ENCODE measurements around the gene RBP3.
"Not testable (repeated sequence)": the region's sequence is repeated elsewhere in the genome, so short reads cannot be mapped to it uniquely, and the experiment has no call there.

The RBP3 gene

DNA sequence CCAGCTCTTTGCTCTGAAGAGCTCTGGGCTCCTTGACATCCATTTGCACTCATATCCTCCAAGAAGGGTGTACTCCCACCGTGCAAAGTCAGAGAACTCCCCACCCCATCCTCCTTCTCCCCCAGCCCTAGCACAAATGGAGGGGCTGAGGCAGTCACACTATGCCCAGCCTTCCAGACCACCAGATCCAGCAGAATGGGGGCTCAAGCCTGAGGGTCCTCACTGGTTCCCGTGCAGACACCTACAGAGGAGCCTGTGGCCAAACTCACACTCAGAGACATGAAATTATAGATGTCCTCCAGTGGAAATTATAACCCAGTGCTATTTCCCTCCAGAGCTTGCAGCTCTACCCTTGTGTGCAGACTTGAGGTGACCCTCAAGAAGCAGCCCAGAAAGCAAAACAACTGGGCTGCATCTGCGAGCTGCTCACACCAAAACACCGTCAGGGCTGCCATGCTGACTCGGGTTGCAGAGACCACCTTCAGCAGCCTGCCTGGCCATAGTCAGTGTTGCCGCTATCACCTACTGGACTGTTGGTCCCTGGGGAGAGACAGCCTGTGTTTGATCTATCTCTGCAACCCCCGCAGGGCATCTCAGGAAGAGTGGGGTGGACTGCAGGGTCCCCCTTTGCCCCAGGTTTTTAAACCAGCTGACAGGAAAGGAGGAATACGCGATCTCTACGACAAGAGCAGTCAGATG is 28.5 kb downstream of the RBP3 start:
- DNase-seq = no peak

DNA sequence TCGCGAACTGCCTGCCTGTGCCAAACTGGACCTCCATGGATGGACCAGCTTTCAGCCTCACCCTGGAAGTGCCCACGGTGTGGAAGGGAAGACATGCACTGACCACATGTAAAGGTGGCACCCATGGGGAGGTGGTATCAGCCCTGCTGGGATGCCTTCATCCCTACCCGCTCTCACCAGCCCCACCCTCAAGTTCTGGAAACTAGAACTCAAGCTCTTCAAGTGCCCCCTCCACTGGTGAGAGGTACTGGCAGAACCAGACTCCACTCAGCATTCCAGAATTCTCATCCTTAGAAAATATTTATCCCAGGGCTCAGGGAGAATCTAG is 30.0 kb downstream of the RBP3 start:
- DNase-seq = no peak

GRCh38 chr10:47378606-47379444 is 30.7 kb downstream of the RBP3 start:
- no peak for DNase-seq

- no peak for DNase-seq
Observed at GRCh38 chr10:47379445-47379785, 31.3 kb downstream of the RBP3 start.

DNA sequence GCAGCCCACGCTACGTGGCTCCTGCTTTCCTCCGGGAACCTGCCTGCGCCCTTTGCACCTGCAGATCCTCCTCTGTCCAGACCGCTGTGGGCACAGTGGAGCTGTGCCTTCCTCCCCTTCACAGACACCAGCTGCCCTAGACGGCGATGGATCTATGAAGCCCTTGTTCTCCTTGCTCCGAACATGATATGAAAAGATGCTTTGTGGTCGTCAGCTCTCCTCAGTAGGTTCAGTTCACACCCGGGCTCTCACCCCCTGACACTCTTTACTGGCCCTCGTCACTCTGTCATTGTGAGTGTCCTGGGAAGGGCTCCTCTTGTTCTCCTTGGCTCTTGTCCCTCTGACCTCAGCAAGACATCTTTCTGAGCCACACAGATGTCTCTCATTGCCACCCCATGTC is 31.7 kb downstream of the RBP3 start:
- DNase-seq = no peak

GRCh38 chr10:47380341-47381102 is 32.4 kb downstream of the RBP3 start:
- no peak for DNase-seq

DNA sequence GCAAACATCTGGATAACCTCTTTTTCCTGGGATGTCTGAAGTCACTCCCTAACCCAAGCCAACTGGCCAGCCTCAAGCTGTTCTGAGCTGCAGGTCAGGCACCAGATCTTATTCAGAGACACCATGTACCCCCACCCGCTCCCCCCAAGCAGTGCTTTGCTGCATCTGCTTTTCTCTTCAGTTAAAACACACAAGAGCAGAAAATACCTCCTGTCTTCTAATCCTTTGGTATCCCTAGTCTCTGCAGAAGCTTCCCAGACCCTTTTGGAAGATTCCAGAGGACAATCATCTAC is 32.9 kb downstream of the RBP3 start:
- DNase-seq = no peak

DNA sequence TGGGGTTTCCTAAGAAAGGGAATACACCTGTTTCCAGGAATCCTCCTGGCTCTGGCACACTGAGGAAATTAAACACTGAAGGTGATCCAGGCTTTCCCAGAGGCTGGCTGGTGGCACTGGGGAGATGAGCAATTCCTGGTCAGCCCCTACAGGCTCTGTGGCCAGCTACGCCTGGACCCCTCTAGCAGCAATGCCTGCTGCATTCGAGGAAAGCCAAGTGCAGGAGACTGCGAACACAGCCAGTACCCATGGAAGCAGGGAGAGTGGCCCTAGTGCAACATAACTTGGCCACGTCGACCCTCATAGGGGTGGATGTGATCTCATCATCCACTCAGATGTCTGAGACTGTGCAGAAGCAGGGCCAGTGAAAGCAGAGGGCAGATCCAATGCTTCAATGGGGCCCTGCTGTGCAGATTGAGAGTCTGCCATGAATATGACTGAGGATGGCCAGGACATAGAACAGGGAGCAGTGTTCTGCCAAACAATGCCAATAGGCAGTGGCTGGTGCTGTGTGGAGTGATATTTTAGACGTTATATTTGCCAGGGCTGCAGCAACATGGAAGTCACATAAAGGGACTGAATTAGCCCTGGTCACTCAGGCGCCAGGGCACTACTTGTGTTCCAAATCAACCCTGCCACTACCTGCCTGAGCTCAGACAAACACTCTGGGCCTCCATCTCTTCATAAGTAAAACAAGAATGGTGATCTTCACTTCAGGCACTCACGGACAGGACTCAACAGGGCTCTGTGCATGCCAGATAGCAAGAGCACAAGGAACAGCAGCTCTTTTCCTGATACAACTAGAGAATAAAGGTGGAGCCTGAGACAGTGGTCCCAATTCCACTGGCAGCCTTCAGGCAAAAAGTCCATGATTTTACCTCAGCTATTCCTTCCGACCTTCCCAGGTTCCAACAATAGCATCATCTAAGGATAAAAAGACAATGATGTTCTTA is 33.5 kb downstream of the RBP3 start:
- no peak for DNase-seq

DNA sequence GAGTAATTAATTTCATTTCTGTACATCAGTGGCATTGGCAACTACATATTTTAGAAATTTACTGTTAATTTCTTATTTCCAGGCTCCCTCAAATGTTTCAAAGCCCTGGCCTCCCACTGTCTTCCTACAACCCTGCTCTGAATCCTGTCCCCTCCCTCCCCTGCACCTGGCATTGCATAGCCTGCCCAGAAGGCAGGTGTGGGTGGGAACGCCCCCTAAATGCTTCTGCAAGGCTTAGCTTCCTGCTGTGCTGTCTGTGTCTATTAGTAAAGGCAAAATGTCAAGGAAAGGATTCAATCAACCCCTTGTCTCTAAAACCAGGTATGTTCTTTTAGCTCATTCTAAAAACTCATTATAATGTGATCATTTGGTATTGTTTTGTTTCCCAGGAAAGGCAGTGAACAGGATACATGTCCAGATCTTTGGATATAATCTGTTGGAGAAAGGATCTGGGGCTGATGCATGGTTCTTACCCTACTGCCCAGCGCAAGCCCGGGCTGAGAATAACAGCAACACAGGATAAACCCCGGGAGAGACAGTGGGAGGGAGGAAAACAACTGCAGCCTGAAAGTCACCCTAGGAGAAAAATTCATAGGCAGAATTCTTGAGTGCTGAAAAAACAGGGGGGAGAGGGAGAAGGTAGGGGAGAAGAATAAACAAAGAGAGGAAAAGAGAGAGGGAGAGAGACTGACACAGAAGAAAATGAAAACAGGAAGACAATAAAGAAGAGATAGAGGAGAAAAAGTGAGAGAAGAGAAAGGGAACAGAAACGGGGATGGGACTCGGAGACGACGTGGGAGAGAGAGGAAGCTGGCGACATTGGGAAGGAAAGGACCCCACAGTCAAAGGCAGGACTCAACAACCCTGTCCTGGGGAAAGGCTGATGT is 35.3 kb downstream of the RBP3 start:
- DNase-seq = no peak

DNA sequence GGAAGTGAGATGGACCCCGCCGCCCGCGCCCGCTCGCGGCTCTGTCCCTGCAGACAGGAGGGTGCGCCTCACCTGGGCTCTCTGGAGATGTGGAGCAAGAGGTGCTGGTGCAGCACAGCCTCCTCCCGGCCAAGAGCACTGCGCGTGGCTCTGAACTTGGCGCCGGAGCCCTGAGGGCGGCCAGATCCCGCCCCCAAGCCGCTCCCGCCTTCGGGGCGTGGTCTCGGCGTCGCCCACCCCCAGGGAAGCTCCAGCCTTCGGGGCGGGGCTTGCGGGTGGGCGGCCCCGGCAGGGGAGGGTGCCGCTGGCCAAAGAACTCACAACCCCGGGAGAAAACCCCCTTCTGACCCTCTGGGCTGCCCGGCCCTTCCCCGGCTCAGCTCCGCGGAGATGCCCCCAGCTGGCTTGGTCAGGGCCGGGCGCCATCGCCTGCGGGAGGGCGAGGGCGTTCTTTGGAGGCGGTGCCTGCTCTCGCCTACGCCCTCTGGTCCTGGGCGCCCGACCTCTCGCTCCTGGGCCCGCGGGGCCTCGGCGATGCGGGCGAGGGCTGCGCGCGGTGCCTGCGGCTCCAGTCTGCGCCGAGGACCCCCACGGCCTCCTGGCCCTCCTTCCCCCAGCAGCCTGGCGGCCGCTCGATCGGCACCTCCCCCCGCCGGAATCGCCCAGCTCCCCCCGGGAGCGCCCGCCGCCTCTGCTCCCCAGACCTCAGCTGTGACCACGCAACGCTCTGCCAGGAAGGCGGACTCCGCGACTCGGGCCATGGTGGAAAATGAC is 36.2 kb downstream of the RBP3 start, which contains the start of gene ZNF488:
ZNF488 (minus strand) TSS at position 146 of the 774 bp plus-strand sequence. CDS start 15,464 bp downstream, outside the sequence.
- DNase-seq = peak; percentile 70

DNA sequence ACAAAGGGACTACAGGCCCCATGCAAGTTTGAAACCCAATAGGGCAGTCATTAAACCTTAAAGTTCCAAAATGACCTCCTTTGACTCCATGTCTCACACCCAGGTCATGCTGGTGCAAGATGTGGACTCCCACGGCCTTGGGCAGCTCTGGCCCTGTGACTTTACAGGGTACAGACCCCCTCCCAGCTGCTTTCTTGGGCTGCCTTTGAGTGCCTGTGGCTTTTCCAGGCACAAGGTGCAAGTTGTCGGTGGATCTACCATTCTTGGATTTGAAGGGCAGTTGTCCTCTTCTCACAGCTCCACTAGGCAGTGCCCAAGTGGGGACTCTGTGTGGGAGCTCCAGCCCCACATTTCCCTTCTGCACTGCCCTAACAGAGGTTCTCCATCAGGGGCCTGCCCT is 37.9 kb downstream of the RBP3 start:
- not testable (repeated sequence) for DNase-seq

DNA sequence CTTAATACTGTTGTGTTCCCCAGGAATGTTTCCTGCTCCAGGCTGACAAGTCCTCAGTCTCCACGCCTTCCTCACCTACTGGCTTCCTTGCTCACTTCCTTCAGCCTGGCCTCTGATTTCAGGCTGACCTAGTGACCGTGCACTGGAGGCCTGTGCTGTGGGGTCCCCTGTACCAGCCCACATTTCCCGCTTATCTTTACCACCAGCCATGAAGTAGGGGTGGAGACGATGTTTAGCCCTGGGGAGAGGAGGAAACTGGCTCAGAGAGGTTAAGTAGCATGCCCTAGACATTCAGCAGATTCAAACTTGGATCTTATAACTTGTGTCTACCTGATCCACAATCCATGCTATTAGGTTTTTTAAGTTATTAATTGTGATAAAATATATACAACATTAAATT is 40.7 kb downstream of the RBP3 start:
- no peak for DNase-seq

DNA sequence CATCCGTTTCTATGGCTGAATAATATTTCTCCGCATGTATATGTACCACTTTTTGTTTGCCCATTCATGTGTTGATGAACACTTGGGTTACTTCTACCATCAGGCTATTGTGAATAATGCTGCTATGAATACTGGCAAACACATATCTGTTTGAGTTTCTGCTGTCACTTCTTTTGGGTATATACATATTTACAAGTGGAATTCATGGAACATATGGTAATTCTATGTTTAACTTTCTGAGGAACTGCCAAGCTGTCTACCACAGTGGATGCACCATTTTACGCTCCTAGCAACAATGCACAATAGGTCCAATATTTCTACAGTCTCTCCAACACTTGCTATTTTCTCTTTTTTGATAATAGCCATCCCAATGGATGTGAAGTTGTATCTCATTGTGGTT is 41.5 kb downstream of the RBP3 start:
- DNase-seq = no peak

- no peak for DNase-seq
Observed at GRCh38 chr10:47396311-47396717, 48.2 kb downstream of the RBP3 start.

GRCh38 chr10:47397256-47397655 is 49.1 kb downstream of the RBP3 start:
- DNase-seq = no peak

GRCh38 chr10:47400251-47400650 is 52.1 kb downstream of the RBP3 start:
- no peak for DNase-seq

- no peak for DNase-seq
Observed at GRCh38 chr10:47400786-47401185, 52.6 kb downstream of the RBP3 start.

DNA sequence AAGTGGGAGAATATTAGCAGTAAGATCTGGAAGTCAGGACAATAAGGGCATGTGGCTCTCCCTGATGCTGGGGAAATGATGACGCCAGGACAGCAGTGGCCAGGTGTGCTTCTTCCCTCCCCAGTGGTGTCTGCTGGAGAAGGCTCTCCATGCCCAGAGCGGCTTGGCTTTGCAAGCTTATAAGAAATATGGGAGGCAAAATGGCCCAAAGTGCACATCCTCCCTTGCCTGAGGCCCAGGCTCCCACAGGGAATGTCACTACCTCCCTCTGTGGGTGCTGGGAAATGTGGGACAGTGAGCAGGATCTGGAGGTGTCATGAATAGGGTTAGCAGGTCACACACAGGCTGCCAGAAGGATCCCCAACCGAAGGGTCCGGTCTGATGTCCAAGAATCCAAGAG is 53.0 kb downstream of the RBP3 start:
- no peak for DNase-seq

DNA sequence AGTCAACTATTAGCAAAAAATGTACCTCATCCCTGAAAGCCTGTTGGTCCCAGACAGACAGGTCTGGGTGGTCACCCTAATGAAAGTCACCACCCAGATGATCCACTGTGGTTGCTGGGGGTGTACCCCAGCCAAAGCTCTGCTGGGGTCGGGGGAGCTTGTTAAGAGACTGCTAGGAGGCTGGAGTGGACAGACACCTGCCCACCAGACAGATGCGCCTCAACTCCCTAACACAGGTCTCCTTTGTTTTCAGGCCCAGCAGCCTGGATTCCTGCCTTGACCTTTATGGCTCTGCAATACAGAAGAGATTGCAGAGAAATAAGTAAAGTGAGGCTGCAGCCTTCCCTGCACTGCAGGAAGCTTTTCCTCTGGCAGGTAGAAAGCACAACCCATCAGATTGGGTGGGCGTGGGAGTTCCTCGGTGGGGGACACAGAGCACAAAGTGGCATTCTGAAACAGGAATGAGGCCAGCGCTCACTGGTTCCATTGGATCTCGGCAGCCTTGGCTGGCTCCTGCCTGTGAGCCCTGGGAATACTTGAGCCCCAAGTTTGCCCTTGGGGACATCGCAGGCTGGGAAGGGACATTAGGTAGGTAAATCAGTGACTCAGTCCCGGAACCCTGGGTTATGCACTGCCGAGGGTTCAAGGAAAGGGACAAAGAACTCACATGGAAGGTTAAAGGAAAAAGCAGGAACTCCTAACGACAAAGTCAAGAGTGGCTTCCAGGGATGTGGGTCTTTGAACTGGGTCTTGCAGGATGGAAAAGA is 53.9 kb downstream of the RBP3 start:
- no peak for DNase-seq

- DNase-seq = peak; percentile 97
Observed at GRCh38 chr10:47402641-47403301, 54.6 kb downstream of the RBP3 start.

All from fibroblast of upper back skin (primary cell).